HepG2 (cell line): Measurements from ENCODE around the gene SLC5A5. TPM values are rescaled to one million over a fixed set of nuclear protein-coding genes. Genes with fewer than 3 reads are reported as not detected.

Source experiments
- ARID4A ChIP-seq: sonication (generic); formaldehyde crosslinking; IDR thresholded peaks from 2 replicates; pipeline ENCODE4 v1.5.0; 2020; ENCODE audit warnings: mild to moderate bottlenecking, missing genetic modification reagents, borderline replicate concordance
- ARNT2 ChIP-seq: sonication (generic); formaldehyde crosslinking; IDR thresholded peaks from 2 replicates; pipeline ENCODE4 v1.8.0; 2022; ENCODE audit warnings: mild to moderate bottlenecking, low read depth, missing genetic modification reagents, moderate library complexity
- BCLAF1 ChIP-seq: fragments of 450-650 bp; IDR thresholded peaks from 2 replicates; pipeline ENCODE4 v1.6.1; 2017; ENCODE audit warnings: mild to moderate bottlenecking
- CCAR2 ChIP-seq: fragments of 200-400 bp; formaldehyde crosslinking; optimal IDR thresholded peaks from 2 replicates; pipeline ENCODE3; 2018; ENCODE audit warnings: low read depth, mild to moderate bottlenecking, low read length, moderate library complexity
- EED ChIP-seq: sonication (generic); formaldehyde crosslinking; IDR thresholded peaks from 2 replicates; pipeline ENCODE4 v1.5.0; 2020; ENCODE audit warnings: mild to moderate bottlenecking, missing genetic modification reagents
- IRX3 ChIP-seq: sonication (generic); formaldehyde crosslinking; IDR thresholded peaks from 2 replicates; pipeline ENCODE4 v1.8.1; 2023; ENCODE audit warnings: mild to moderate bottlenecking, low read depth, missing genetic modification reagents, borderline replicate concordance
- MED13 ChIP-seq: sonication (generic); formaldehyde crosslinking; IDR thresholded peaks from 2 replicates; pipeline ENCODE4 v1.5.0; 2020; ENCODE audit warnings: missing genetic modification reagents
- MTF1 ChIP-seq: sonication (generic); formaldehyde crosslinking; IDR thresholded peaks from 2 replicates; pipeline ENCODE4 v1.5.0; 2020; ENCODE audit warnings: missing genetic modification reagents
- NFE2L2 ChIP-seq: fragments of 150-350 bp; IDR thresholded peaks from 2 replicates; pipeline ENCODE4 v1.6.1; 2014; ENCODE audit warnings: low read length
- NKX3-1 ChIP-seq: sonication (generic); formaldehyde crosslinking; IDR thresholded peaks from 2 replicates; pipeline ENCODE4 v1.5.0; 2020; ENCODE audit warnings: missing genetic modification reagents
- PRPF4 ChIP-seq: fragments of 200-400 bp; formaldehyde crosslinking; IDR thresholded peaks from 2 replicates; pipeline ENCODE4 v1.6.1; 2016; ENCODE audit warnings: low read length, low read depth; ENCODE audit not compliant: poor library complexity, severe bottlenecking
- SMAD3 ChIP-seq: sonication (generic); formaldehyde crosslinking; IDR thresholded peaks from 2 replicates; pipeline ENCODE4 v1.4.0; 2020; ENCODE audit warnings: missing genetic modification reagents
- ZKSCAN8 ChIP-seq: IDR thresholded peaks from 2 replicates; pipeline ENCODE4 v1.6.1; 2016; ENCODE audit warnings: borderline replicate concordance, missing genetic modification reagents, missing compliant biosample characterization
- ZNF501 ChIP-seq: sonication (generic); formaldehyde crosslinking; IDR thresholded peaks from 2 replicates; pipeline ENCODE4 v1.5.1; 2020; ENCODE audit warnings: mild to moderate bottlenecking, moderate library complexity, missing genetic modification reagents
- ZNF557 ChIP-seq: sonication (generic); formaldehyde crosslinking; IDR thresholded peaks from 2 replicates; pipeline ENCODE4 v1.4.0; 2020; ENCODE audit warnings: missing genetic modification reagents
- ZNF576 ChIP-seq: sonication (generic); formaldehyde crosslinking; IDR thresholded peaks from 2 replicates; pipeline ENCODE4 v1.4.0; 2020; ENCODE audit warnings: mild to moderate bottlenecking, missing genetic modification reagents
- polyA plus RNA-seq, 8 experiments: library from polyadenylated mRNA; depleted of rRNA in 3 of 8; stranded (reverse) in 7 of 8; unstranded in 1 of 8; fragments of >200 nt; fragmentation: Illumina TruSeq in 4 of 8; extraction: Trizol in 4 of 8; gene quantifications; 2 replicates each; pipeline versions ENCODE4 v1.2.1 to v1.2.3, GENCODE V29; 2011 to 2016; ENCODE audit warnings: low read depth in 4 of 8, missing spikeins in 1 of 8, mixed read lengths in 1 of 8; ENCODE audit not compliant: insufficient read depth in 1 of 8
- total RNA-seq, 5 experiments: library from RNA; depleted of rRNA; stranded (reverse); fragments of >200 nt; fragmentation: Illumina TruSeq; extraction: Trizol; gene quantifications; 2 replicates each; pipeline ENCODE4 v1.2.3, GENCODE V29; 2016; ENCODE audit warnings: low read depth in 1 of 5
- TF ChIP-seq, protein P1 (sequence below): sonication (generic); formaldehyde crosslinking; IDR thresholded peaks from 2 replicates; pipeline ENCODE4 v1.5.0; 2020; ENCODE audit warnings: missing genetic modification reagents

SLC5A5 gene
- total and polyA plus RNA-seq, 2 of the 13 experiments (the other 11 are each of a cell fraction or from before 2014, with no cell fraction given) = not detected

- 0 out of 2 replicates have a peak, but pooled peaks have one; percentile 32 for TF ChIP-seq ARNT2 (CRISPR knock-in tag)
- TF ChIP-seq ZNF557 (CRISPR knock-in tag) = peak; percentile 81; the same call in 1 of the 2 replicates
- 0 out of 2 replicates have a peak, but pooled peaks have one; percentile 65 for TF ChIP-seq MTF1 (CRISPR knock-in tag)
- peak; percentile 90 for TF ChIP-seq NKX3-1
- TF ChIP-seq BCLAF1 = no peak
- no peak for TF ChIP-seq NFE2L2
- TF ChIP-seq, protein P1, sequence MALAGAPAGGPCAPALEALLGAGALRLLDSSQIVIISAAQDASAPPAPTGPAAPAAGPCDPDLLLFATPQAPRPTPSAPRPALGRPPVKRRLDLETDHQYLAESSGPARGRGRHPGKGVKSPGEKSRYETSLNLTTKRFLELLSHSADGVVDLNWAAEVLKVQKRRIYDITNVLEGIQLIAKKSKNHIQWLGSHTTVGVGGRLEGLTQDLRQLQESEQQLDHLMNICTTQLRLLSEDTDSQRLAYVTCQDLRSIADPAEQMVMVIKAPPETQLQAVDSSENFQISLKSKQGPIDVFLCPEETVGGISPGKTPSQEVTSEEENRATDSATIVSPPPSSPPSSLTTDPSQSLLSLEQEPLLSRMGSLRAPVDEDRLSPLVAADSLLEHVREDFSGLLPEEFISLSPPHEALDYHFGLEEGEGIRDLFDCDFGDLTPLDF = peak; percentile 46; the same call in 1 of the 2 replicates
- no peak for TF ChIP-seq ZNF576 (CRISPR knock-in tag)
- peak; percentile 58 for TF ChIP-seq ZNF501 (CRISPR knock-in tag)
- TF ChIP-seq SMAD3 (CRISPR knock-in tag) = peak; percentile 77; the same call in 1 of the 2 replicates
- TF ChIP-seq CCAR2 = no peak
- no peak for TF ChIP-seq EED
- no peak for TF ChIP-seq IRX3 (CRISPR knock-in tag)
- TF ChIP-seq MED13 (CRISPR knock-in tag) = no peak
- TF ChIP-seq ZKSCAN8 (CRISPR knock-in tag) = no peak
- TF ChIP-seq PRPF4 = no peak
- TF ChIP-seq ARID4A (CRISPR knock-in tag) = peak; percentile 38; the same call in 1 of the 2 replicates
Observed at GRCh38 chr19:17889609-17890214, 18.0 kb downstream of the SLC5A5 start (continued).
